ENCODE measurements around the gene JCHAIN.

Gene JCHAIN

GRCh38 chr4:70637239-70637913 is 28.9 kb downstream of the JCHAIN start:
- no peak for DNase-seq (ENCODE audit: low read depth)

GRCh38 chr4:70634482-70634881 is 31.8 kb downstream of the JCHAIN start:
- no peak for DNase-seq (ENCODE audit: low read depth)

- no peak for DNase-seq (ENCODE audit: low read depth)
These were observed 34.3 kb downstream of the JCHAIN start for GRCh38 chr4:70632028-70632427.

GRCh38 chr4:70630162-70630561 is 36.1 kb downstream of the JCHAIN start:
- DNase-seq (ENCODE audit: low read depth) = no peak

- DNase-seq (ENCODE audit: low read depth) = no peak
These were observed 36.7 kb downstream of the JCHAIN start for GRCh38 chr4:70629469-70630090.

GRCh38 chr4:70628444-70628843 is 37.9 kb downstream of the JCHAIN start, which contains the start of gene ENAM:
Gene ENAM, plus strand, starts transcription at chr4:70628744. Its CDS starts 757 bp downstream, at chr4:70629501.
- no peak for DNase-seq (ENCODE audit: low read depth)

- no peak for DNase-seq (ENCODE audit: low read depth)
These were observed 38.7 kb downstream of the JCHAIN start for GRCh38 chr4:70627620-70628019.

- no peak for DNase-seq (ENCODE audit: low read depth)
These were observed 42.0 kb downstream of the JCHAIN start for GRCh38 chr4:70624226-70624793.

GRCh38 chr4:70623323-70623722 is 43.0 kb downstream of the JCHAIN start:
- DNase-seq (ENCODE audit: low read depth) = no peak

GRCh38 chr4:70619778-70620177 is 46.5 kb downstream of the JCHAIN start:
- DNase-seq (ENCODE audit: low read depth) = no peak

- DNase-seq (ENCODE audit: low read depth) = no peak
These were observed 47.0 kb downstream of the JCHAIN start for GRCh38 chr4:70619288-70619687.

GRCh38 chr4:70614184-70614555 is 52.1 kb downstream of the JCHAIN start:
- DNase-seq (ENCODE audit: low read depth) = no peak

- no peak for DNase-seq (ENCODE audit: low read depth)
These were observed 52.8 kb downstream of the JCHAIN start for GRCh38 chr4:70613306-70614183.

GRCh38 chr4:70608324-70608723 is 58.0 kb downstream of the JCHAIN start:
- no peak for DNase-seq (ENCODE audit: low read depth)

GRCh38 chr4:70607334-70607853 is 58.9 kb downstream of the JCHAIN start:
- DNase-seq (ENCODE audit: low read depth) = no peak

- DNase-seq (ENCODE audit: low read depth) = no peak
These were observed 59.8 kb downstream of the JCHAIN start for GRCh38 chr4:70606459-70606858.

Data from stimulated activated CD8-positive, alpha-beta memory T cell treated with anti-CD3 and anti-CD28 coated beads, Interleukin-15, amount 100 ng/mL, for 24 hours (primary cell).